NCI-H2196 (cell line): Measurements from ENCODE around the gene SMIM20.
A peak's percentile ranks its signal among the peaks of the same experiment; 100 is the strongest.
"Not testable (repeated sequence)": the region's sequence is repeated elsewhere in the genome, so short reads cannot be mapped to it uniquely, and the experiment has no call there.

Experiments used
- DNase-seq: peaks from one replicate; lab custom pipeline; 2025; ENCODE audit not compliant: unreplicated experiment; lab: John Stamatoyannopoulos, UW

SMIM20 gene

DNA sequence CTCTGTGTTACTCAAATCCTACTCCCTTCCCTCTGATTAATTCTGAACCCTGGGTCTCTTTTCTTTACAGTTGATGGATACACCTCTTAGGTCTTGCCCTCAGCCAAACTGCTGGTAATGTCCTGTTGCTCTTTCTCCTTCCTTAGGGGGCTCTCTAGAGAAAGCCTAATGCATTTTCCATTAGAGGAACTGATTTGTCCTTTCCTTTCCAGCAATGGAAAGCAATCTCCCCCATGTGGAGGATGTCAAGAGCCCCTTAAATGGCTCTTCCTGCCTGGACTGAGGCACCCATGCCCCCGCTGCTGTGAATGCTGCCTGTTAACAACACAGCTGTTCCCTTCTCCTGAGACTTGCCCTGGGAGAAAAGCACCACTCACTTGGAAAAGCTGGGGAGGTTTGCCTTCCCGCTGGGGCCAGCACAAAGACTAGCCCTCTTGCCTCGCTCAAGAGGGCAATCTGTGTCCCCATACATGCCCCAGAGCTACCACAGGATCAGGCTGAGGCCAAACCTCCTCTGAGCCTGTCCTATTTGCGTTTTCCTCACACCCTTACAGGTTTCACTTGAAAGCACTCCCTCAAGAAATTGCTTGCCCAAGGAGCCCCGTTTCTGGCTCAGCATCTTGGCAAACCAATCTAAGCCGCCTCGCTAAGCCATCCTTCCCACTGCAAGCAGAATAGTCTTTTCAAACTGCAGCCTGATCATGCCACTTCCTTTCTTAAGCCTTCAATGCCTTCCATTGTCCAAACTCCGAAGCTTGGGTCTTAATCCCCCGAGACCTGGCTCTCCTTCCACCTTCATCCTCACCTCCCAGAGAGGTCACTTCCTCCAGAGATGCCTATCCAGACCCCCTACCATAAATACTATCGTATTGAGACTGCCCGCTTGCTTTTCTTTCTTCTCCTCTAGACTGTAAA lies 23.2 kb upstream of the SMIM20 start:
- no peak for DNase-seq

DNA sequence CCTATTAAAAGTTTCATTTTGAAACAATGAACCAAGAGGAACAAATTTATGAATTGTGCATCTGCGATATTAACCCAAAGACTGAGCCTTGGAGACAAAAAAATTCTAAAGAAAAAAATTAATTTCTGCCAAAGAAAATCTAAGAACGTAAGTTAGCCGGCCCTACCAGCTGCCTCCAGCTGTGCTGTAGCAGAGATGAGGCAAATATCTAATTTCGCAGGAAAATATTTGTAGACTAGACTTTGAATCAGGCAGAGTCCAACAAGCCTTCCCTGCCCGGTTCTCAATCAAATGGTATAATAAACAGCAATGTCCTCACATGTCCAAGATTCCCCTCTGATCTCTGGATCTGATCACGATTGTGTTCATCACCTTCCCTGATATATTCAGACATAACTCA lies 21.2 kb upstream of the SMIM20 start:
- no peak for DNase-seq

DNA sequence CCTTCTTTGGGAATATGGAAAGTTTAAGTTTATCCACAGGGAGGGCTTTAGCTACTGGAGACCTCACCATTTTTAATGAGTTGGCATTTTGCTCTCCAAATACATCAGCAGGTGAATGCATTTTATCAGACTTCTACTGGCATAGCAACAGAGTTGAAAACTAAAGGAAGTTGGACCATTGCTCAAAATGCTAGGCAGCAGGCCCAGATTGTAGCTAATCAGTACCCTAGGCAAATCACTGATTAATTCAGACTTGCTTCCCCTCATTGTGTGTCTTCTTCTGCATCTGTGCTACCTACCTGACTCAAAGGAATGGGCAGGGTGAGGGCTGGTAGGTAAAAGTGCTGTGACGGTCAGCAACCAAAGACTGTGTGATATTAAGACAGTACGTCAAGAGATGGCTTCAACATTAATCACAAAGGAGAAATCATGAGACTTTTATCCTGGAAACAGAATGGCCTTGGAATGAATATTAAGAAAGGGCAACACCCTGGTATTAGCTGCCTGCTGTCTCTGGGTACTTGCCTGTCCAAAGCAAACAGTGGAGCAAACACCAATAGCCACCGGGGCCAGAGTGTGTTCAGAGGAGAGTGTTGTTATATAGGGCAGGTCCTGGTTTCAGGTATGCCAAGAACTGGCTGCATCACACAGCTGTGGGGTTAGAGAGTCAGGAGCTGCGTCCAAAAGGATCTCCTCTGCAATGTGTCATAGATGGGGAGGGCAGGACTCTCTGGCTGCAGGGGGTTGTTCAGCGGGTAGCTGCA lies 17.1 kb upstream of the SMIM20 start:
- no peak for DNase-seq

DNA sequence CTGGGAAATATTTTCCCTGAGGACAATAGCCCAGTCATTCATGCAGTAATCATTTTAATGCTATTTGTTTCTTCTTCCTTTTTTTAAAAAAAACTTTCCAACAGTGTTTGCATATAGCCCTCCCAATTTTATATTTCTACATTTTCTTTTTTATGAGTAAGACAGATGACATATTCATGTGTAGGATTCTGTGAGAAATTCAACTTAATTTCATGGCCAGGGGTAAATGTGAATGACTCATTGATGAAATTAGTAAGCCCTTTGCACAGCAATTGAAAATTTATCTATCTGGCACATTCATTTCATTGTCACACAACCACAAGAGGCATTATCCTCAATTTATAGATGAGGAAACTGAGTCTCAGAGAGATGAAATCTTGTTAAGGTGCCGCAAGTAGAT lies 13.7 kb upstream of the SMIM20 start:
- no peak for DNase-seq

DNA sequence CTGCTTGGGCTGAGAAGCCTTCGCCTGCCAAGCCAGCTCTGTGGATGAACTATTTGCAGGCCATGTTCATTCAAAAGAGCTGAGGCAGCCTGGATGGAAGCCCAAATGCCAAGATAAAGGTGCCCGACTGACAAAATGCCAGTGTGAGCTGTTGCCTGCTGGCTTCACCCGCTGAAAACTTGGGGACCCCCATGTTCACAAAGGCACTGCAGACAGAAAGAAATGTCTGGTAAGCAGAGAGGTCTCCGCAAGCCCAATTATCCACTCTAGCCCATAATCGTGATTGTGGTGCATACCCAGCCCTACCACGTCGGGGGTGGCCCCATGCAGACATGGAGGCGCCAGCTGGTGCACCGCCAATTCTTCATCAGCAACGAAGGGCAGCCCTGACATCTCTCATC lies 13.0 kb upstream of the SMIM20 start:
- DNase-seq: no peak

DNA sequence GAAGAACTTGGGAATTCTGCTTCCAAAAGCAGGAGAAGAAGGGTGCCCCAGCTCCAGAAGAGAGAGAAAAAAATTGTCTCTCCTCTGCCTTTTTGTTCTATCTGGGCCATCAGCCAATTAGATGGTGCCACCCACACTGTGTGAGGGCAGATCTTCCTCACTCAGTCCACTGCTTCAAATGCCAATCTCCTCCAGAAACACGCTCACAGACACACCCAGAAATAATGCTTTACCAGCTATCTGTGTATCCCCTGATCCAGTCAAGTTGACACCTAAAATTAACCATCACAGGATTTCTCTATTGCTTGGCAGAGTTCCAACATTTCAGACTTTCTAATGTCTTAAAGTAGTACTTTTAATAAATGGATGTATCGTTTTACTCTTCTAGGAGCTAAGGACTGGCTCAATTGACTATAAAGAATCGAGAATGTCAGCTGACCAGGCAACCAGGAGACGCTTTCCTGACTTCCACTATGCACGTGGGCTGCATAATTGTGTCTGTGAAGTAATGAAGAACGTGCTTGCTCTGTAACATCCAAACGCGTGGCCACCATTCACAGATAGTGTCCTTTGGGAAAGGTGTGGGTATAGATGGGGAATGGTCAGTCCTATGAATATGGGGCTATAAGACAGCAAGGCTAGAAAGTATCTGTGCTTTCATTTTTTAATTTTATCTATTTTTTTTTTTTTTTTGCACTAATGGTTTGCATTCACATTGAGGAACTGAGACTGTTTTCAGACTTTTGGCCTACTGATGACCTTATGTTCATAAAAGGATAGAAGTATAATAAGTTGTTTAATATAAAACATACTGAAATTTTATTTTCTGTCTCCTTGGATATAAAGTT lies 9.9 kb upstream of the SMIM20 start:
- peak; percentile 24 for DNase-seq

DNA sequence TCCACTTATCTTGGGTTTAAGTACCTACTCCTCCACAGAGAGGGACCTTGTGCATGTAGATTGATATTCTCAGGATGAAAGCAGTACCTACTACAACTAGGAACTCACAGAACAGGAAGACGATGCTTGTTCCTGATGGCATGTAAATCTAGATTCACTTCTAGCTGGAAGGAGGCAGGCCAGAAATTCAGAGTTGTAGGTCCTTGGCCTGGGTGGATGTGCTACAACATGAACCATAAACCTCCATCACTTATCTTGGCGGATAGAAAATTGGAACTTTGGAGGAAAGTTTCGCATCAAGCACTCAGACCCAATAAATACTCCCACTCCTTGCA lies 9.3 kb upstream of the SMIM20 start:
- no peak for DNase-seq

DNA sequence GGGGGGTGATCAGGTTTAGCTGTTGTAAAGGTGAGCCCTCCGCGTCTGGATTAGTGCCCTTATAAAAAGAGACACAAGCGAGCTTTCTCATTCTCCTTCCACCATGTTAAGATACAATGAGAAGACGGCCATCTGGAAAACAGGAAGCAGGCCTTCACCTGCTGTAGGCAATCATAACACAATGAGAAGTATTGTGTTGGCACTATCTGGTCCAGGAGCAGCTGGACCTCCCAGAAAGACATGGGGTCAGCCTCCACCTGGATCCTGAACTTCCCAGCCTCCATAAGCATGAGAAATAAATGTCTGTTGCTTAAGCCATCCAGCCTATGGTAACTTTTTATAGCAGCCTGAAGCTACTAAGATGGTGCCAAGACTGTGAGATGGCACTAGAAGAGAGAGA lies 8.6 kb upstream of the SMIM20 start:
- DNase-seq: no peak

DNA sequence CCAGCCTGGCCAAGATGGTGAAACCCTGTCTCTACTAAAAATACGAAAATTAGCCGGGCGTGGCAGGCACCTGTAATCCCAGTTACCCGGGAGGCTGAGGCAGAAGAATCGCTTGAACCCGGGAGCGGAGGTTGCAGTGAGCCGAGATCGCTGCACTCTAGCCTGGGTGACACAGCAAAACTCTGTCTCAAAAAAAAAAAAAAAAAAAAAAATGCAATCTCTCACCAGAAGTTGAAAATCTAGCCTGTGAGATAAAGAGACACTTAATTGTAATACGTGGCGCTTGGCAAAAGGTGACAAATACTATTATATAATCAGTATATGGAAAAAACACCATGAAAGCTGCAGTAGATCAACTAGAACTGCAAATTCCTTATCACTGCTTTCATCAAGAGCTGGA lies 7.9 kb upstream of the SMIM20 start:
- not testable (repeated sequence) for DNase-seq

DNA sequence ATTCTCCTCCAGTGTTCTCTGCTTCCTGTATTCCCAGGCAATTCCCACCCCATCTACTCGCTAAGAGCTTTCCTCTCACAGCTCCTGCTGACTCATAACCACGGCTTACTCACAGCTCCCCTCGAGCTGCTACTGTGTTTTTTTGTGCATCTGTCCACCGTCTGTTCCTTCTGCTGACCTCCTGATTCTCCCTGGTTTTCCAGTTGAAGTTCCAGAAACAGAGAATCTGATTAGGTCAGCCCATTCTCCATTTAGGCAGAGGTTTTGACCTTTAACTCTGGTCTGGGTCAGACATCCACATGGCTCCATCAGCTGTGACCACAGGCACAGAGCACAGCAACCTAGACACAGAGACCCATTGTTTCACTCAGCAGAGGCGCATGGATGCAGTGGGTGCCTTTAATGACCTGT lies 5.5 kb upstream of the SMIM20 start:
- DNase-seq: no peak

DNA sequence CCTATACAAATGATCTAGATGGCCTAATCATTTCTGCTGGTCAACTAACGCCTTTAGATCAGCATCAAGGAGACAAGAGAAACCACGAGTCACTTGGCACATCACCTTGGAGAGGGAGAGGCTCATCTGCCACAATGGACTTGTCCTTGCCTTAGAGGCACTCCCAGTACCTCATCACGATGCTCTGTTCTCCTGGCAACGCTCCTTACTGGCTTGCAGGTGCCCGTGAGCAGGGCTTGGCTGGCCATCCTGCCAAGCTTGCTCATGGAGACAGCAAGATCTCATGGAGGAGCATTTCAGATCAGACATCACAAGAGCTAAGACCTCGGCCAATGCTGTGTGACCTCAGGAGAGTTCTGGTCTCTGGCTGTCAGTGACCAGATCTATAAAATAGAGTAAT lies 2.7 kb upstream of the SMIM20 start:
- no peak for DNase-seq

DNA sequence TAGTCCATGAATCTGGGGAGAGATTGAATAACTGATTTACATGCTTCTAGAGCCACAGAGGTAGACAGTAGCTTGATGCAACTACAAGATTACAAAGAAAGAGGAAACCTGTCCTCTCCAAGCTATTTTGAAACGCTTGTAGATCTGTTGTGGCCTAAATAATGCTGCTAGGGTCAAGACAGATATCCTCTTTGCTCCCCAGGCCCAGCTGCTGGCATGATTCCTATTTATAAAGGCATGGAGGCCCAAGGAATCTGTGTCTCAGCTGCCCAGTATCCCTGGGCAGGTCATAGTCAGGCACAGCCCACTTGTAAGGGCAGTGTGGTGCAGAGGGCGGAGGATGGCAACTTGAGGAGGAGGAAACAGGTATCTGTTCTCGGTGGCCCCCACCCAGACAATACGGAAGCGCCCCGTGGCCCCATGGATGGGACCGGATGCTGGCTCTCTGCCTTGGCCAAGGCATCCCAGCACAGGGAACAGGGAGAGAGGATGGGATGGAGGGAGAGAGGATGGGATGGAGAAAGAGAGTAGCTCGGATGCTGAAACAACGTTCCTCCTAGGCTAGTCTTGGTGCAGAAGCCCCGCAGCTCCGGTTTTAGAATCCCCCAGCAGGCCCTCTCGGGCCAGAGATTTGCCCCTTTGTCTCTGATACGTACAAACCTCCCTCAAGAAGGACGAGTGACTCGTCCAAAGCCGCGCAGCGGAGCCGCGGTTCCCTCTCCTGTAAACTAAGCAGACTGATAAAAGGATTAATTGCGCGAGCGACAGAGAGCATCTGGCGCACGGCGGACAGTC lies 767 bp upstream of the SMIM20 start:
- DNase-seq: no peak

DNA sequence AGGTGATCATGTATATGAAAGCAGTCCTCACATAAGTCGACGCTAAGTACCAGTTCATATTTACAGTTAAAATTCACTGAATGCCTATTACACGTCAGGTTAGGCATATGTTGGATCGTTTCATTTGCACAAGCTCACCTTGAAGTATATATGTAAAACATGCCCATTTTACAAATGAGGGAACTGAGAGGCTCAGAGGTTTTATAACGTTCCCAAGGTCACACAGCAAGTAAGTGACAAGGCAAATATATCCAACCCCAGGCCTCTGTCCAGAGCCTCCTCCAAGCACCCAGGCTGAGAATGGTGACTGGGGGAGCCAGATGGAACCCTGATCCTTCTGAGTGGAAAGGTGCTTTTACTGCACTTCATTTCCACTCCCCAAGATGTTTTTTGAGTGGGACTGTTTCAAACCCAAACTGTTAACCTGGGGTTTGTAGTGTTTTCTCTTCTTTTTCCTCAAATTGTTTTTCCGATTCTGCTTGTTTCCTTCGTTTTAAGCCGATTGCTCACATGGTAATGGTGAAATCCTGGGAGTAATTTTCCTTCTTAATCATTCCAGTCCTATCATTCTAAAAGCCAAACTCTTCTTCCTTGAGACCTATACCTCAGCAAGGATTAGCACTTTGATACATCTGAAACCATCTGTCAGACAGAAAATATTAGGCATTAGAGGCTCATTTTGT lies 791 bp downstream of the SMIM20 start:
- DNase-seq: no peak

DNA sequence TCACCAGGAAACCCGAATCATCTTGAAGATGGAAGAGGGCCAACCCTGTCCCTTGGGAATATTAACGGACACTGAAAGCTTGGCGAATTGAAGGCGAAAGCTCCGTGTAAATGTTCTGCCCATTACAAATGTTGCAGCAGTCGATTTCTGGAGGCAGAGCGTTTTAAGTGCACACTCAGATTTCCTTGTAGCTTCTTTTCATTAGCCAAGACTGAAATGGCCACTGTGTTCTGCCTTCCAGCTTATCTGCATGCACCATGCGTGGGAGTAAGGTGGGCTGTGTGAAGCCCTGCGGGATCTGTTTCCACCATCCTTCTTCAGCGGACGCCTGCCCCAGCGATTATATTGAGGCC lies 1.3 kb downstream of the SMIM20 start:
- no peak for DNase-seq

DNA sequence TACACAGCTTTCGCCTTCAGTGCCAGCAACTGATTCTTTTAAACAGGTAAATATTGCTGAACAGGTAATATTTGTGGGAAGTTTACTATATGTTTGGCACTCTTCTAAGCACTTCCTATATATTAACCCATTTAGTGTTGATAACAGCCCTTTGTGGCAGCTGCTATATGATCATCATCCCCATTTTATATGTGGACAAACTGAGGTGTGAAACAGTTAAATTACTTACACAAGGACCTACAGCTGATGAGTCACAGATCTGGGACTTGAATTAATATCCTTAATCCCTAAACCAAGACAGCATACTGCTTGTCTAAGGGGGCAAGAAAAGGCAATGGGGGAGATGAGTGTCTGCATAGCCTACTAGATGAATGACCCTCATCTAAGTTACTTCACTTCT lies 2.9 kb downstream of the SMIM20 start:
- DNase-seq: no peak

DNA sequence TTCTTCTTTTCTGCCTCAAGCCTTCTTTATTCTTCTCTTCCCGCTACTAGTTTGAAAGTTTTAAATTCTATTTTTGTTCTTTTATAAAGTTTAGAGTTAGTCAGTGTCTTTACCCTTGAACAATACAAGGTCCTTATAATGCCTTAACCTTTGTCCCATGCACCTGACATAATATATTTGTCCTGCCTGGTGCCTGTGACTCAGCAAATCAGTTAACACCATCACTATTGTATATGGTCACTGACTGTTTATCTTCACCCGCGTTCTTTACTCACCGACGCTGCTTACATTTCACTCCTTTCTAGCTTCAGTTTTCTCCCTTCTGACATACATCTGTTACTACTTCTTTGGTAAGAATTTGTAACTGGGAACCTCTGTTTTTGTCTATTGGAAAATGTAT lies 5.7 kb downstream of the SMIM20 start:
- no peak for DNase-seq

DNA sequence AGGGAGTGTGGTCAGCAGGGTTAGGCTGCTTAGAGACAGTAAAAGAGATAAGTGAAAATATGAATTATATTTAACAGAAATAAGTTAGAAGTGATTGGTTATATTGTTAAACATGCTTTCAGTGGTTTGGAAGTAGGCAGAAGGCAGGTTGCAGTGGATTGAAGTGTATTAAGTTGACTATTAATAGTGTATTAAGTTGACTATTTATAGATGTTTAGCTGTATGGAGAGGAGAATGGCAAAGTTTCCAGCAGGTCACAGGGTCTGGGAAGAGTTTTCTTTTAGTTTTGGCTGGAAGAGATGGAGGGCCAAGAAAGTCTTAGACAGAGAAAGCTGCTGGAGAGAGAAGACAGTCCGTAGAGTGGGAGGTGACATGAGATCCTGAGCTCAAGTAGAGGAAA lies 7.9 kb downstream of the SMIM20 start:
- DNase-seq: no peak

DNA sequence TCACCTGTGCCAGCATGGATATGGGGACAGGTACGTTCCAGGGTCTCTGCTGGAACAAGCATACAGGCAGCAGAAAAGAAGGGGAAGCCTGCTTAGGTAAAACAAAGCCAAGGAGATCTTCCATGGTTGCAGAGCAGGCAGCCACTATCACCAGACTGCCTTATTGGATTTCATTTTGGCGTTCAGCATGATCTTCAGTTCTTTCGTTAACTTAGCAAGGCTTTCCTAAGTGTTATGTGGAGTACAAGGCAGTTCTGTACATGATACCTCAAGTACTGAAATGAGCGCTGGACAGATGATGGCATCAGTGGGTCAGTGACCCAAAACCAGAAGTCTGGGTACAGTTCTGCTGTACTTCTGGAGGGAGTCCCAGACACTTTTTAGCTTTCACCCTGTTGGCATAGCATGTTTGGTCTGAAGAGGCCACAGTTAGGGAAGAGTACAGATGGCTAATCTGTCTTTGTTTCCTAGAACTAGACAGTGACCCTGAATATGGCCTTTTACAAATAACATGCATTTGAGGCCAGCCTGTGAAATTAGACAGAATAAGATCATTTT lies 8.9 kb downstream of the SMIM20 start:
- DNase-seq: no peak

DNA sequence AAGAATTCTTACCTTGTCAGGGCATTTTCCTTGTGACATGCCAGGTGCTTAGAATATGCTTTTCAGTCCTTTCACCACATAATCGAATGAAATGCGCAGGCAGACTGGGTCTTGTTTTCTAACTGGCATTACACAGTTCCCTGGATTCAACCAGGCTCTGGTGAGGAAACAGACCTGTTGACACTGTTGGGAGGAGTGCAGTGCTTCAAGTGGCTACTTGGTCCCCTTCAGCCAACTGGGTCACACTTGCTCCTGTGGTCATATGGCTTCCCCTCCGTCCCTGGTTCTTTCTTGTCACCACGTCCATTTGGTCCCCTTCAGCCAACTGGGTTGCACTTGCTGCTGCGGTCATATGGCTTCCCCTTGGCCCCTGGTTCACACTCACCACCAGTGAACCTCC lies 9.7 kb downstream of the SMIM20 start:
- no peak for DNase-seq
